Measurements from ENCODE around the gene EPB41L2.

Gene EPB41L2

GRCh38 chr6:130936933-130937332 is 126.1 kb downstream of the EPB41L2 start:
- 0 out of 22 replicates have a peak, but pooled peaks cover 0 to 3% (median 0%) of the 10 kb centered on the region in 11 experiments for H3K9me3 ChIP-seq (replicated peaks in 1 of 11)
- H3K4me2 ChIP-seq, result no peak overlapping the region
- peaks cover 0 to 28% (median 6%) of the 10 kb centered on the region in 11 experiments; a peak in 10 of 22 replicates for H3K36me3 ChIP-seq
- H4K20me1 ChIP-seq, result no peaks in the 10 kb centered on the region; a peak in 1 of 22 replicates
- H3K4me3 ChIP-seq, result no peak overlapping the region
- TF ChIP-seq Cebpa-rat (IDR thresholded peaks at IDR 0.05), result no peak
- no peak overlapping the region for H3K27ac ChIP-seq
- H3K9ac ChIP-seq, result no peak overlapping the region
- no peaks in the 10 kb centered on the region for H3K27me3 ChIP-seq
- no peaks in the 10 kb centered on the region for H3K4me1 ChIP-seq

DNA sequence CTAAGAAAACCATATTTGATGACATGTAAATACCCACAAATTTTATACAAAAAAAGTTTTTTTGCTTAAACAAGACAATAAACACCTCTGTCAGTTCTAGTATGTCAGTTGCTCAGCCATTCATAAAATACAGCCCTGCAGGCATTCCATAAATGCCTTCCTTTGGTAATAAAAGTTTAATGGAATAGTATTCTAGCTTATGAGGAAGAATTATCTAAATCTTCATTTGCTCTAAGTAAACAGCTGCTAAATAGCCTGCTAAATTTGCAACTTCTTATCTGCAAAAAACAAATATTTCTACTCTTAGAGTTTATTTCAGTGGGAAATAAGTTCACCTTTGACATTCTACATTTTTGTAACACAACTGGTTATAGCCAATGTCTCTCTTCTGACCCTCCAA is 127.1 kb downstream of the EPB41L2 start:
- TF ChIP-seq Cebpa-rat (IDR thresholded peaks at IDR 0.05), result no peak
- Histone ChIP-seq H3K27me3 (no peaks in the 10 kb centered on the region), H3K27ac (no peak overlapping the region), H3K4me1 (no peaks in the 10 kb centered on the region), H3K4me3 (no peak overlapping the region), H4K20me1 (no peaks in the 10 kb centered on the region; a peak in 1 of 22 replicates), H3K36me3 (peaks cover 0 to 35% (median 3%) of the 10 kb centered on the region in 11 experiments; a peak in 10 of 22 replicates), H3K9me3 (replicated peaks in 1 of 11) (peaks cover 0 to 11% (median 8%) of the 10 kb centered on the region in 11 experiments; a peak in 14 of 22 replicates), H3K9ac (no peak overlapping the region), H3K4me2 (no peak overlapping the region)

DNA sequence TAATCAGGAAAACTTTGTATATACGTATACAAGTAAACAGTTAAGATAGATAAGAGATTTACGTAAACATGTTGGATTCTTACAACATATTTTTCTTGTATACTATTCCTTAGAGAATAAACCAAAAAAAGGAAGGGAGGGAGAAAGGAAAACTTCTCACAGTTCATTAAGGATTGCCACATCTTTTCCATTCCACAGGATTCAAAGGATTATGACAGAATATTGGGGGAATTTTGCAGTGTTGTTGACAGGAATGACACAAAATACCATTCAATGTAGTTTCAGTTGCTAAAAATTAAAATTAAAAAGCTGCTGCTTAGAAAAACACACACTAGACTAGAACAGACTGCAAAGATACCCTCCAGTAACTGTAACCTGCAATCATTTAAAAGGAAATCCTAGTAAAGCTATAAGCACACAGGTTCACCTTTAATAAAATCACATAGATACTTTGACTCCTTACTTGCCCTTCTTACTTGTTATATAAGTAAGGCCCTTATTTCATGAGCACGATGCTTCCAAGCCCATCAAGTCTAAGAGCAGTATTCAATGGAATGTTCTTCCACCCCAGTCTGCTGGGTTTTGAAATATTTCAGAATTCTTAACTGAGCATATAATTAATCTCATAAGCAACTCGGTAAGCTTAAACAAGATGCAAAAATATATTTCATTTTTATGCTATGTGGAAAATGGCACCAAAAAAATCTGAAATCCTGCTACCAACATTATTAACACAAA is 128.0 kb downstream of the EPB41L2 start:
- no peak for TF ChIP-seq Cebpa-rat (IDR thresholded peaks at IDR 0.05)
- no peaks in the 10 kb centered on the region for H3K4me1 ChIP-seq
- no peak overlapping the region for H3K27ac ChIP-seq
- H3K4me3 ChIP-seq, result no peak overlapping the region
- peaks cover 0 to 37% (median 3%) of the 10 kb centered on the region in 11 experiments; a peak in 10 of 22 replicates for H3K36me3 ChIP-seq
- no peaks in the 10 kb centered on the region; a peak in 1 of 22 replicates for H4K20me1 ChIP-seq
- no peak overlapping the region for H3K9ac ChIP-seq
- no peaks in the 10 kb centered on the region for H3K27me3 ChIP-seq
- no peak overlapping the region for H3K4me2 ChIP-seq
- peaks cover 0 to 18% (median 14%) of the 10 kb centered on the region in 11 experiments; a peak in 14 of 22 replicates for H3K9me3 ChIP-seq (replicated peaks in 1 of 11)

DNA sequence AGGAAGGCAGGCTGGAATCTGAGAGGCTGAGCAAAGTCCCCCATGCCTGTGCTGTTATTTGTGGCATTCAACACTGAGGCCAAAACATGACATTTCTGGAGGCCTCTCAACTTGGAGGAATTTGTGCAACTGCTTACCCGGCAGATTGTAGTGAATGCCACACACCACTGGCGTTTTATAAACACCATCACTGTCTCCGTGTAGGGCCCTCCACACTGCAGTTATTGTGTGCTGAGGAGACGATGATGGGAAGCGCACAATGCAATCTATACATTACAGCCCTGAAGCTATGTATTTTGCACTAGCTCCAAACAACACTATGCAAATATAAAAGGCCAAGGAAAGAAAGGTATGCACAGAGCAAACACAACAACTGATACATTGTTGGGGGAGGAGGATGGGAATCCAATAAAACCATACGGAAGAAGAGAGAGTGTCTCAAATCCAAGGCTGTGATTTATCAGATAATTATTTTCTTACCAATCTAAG is 129.3 kb downstream of the EPB41L2 start:
- TF ChIP-seq Cebpa-rat (IDR thresholded peaks at IDR 0.05), result no peak
- H3K4me3 ChIP-seq, result no peak overlapping the region
- H4K20me1 ChIP-seq, result no peaks in the 10 kb centered on the region; a peak in 1 of 22 replicates
- no peak overlapping the region for H3K9ac ChIP-seq
- H3K36me3 ChIP-seq, result peaks cover 0 to 37% (median 3%) of the 10 kb centered on the region in 11 experiments; a peak in 10 of 22 replicates
- H3K27ac ChIP-seq, result no peak overlapping the region
- peaks cover 0 to 22% (median 14%) of the 10 kb centered on the region in 11 experiments; a peak in 14 of 22 replicates for H3K9me3 ChIP-seq (replicated peaks in 1 of 11)
- H3K4me1 ChIP-seq, result peaks cover 0 to 3% (median 0%) of the 10 kb centered on the region in 10 experiments; a peak in 3 of 20 replicates
- H3K27me3 ChIP-seq, result no peaks in the 10 kb centered on the region
- no peak overlapping the region for H3K4me2 ChIP-seq

DNA sequence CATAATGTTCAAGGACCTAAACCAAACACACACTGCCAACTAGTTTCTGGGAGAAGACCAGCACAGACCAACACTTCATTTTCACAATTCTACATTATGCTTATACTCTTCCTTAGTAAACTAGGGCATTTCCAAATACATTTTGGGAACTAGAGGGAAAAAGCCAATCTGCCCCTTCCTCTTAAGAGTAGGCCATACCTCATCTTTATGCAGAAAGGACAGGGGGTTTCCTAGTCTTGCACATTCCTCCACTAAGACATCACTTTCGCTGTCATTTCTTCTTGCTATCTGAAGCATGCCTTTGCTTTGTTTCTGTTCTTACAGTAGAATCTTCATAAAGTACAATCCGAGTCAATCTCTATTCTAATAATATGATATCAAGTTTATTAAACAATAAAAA is 130.1 kb downstream of the EPB41L2 start:
- TF ChIP-seq Cebpa-rat (IDR thresholded peaks at IDR 0.05), result no peak
- Histone ChIP-seq H3K9ac (no peak overlapping the region), H3K4me3 (no peak overlapping the region), H3K27me3 (no peaks in the 10 kb centered on the region), H3K36me3 (peaks cover 0 to 32% (median 3%) of the 10 kb centered on the region in 11 experiments; a peak in 10 of 22 replicates), H4K20me1 (no peaks in the 10 kb centered on the region; a peak in 1 of 22 replicates), H3K4me2 (no peak overlapping the region), H3K4me1 (peaks cover 0 to 12% (median 0%) of the 10 kb centered on the region in 10 experiments; a peak in 3 of 20 replicates), H3K9me3 (replicated peaks in 1 of 11) (peaks cover 0 to 22% (median 14%) of the 10 kb centered on the region in 11 experiments; a peak in 14 of 22 replicates), H3K27ac (no peak overlapping the region)

- Histone ChIP-seq H3K4me1 (peaks cover 0 to 12% (median 0%) of the 10 kb centered on the region in 10 experiments; a peak in 3 of 20 replicates), H3K27me3 (no peaks in the 10 kb centered on the region), H3K27ac (no peak overlapping the region)
Measured at GRCh38 chr6:130932438-130932837, 130.6 kb downstream of the EPB41L2 start.

GRCh38 chr6:130931683-130932082 is 131.4 kb downstream of the EPB41L2 start:
- TF ChIP-seq Cebpa-rat (IDR thresholded peaks at IDR 0.05), result no peak
- H3K27me3 ChIP-seq, result no peaks in the 10 kb centered on the region
- H3K36me3 ChIP-seq, result peaks cover 0 to 24% (median 3%) of the 10 kb centered on the region in 11 experiments; a peak in 8 of 22 replicates
- peaks cover 0 to 12% (median 0%) of the 10 kb centered on the region in 10 experiments; a peak in 3 of 20 replicates for H3K4me1 ChIP-seq
- H3K9me3 ChIP-seq (replicated peaks in 1 of 11), result peaks cover 0 to 22% (median 14%) of the 10 kb centered on the region in 11 experiments; a peak in 14 of 22 replicates
- no peaks in the 10 kb centered on the region; a peak in 1 of 22 replicates for H4K20me1 ChIP-seq
- no peak overlapping the region for H3K9ac ChIP-seq
- no peak overlapping the region for H3K4me3 ChIP-seq
- no peak overlapping the region for H3K4me2 ChIP-seq
- no peak overlapping the region for H3K27ac ChIP-seq

More at GRCh38 chr6:130932438-130932837, 130.6 kb downstream of the EPB41L2 start:
- TF ChIP-seq Cebpa-rat (IDR thresholded peaks at IDR 0.05), result no peak
- Histone ChIP-seq H3K9ac (no peak overlapping the region), H3K9me3 (replicated peaks in 1 of 11) (peaks cover 0 to 22% (median 14%) of the 10 kb centered on the region in 11 experiments; a peak in 14 of 22 replicates), H4K20me1 (no peaks in the 10 kb centered on the region; a peak in 1 of 22 replicates), H3K4me3 (no peak overlapping the region), H3K36me3 (peaks cover 0 to 30% (median 7%) of the 10 kb centered on the region in 11 experiments; a peak in 10 of 22 replicates), H3K4me2 (no peak overlapping the region)

- Histone ChIP-seq H3K27ac (no peak overlapping the region), H3K9me3 (replicated peaks in 1 of 11) (peaks cover 0 to 22% (median 14%) of the 10 kb centered on the region in 11 experiments; a peak in 14 of 22 replicates), H3K36me3 (peaks cover 0 to 44% (median 21%) of the 10 kb centered on the region in 11 experiments; a peak in 16 of 22 replicates), H3K9ac (no peak overlapping the region), H3K4me3 (no peak overlapping the region), H3K4me1 (peaks cover 0 to 12% (median 0%) of the 10 kb centered on the region in 10 experiments; a peak in 3 of 20 replicates), H3K27me3 (no peaks in the 10 kb centered on the region), H3K4me2 (peak overlapping the region in 1 of 11 experiments; percentile 24; a peak in 1 of 22 replicates), H4K20me1 (no peaks in the 10 kb centered on the region; a peak in 1 of 22 replicates)
- TF ChIP-seq Cebpa-rat (IDR thresholded peaks at IDR 0.05), result no peak
Measured at GRCh38 chr6:130929036-130929678, 133.9 kb downstream of the EPB41L2 start.

All from BLaER1 treated with 17β-estradiol and CSF1 and Interleukin-3, amounts not matched to agents 10 nM and 100 nM (cell line).